Endothelial cell of umbilical vein (primary cell): ENCODE measurements around the gene CYP4F3. TPM values are rescaled to one million over a fixed set of nuclear protein-coding genes. Genes with fewer than 3 reads are reported as not detected.

Source experiments
- BruUV-seq: library from RNA; stranded (reverse); fragments of 400-500 nt; replicated peaks from 2 replicates; lab custom pipeline; 2021; lab: Mats Ljungman, UMichigan
- CTCF ChIA-PET: fragments of 300-600, 350-600 bp; sonication (Branson Sonifier 250); formaldehyde crosslinking; loops from one replicate; lab custom pipeline; 2021; ENCODE audit warnings: antibody characterized with exemption, inconsistent platforms; lab: Charles Lee
- POLR2A ChIA-PET: fragments of 300-600, 350-600 bp; sonication (Branson Sonifier 250); formaldehyde crosslinking; loops from one replicate; lab custom pipeline; 2021; ENCODE audit warnings: antibody characterized with exemption, inconsistent platforms; lab: Charles Lee
- DNase-seq: peaks from one replicate; pipeline ENCODE4 v3.0.0-alpha.2; 2011; ENCODE audit warnings: low read depth, low spot score
- FAIRE-seq: peaks from 2 replicates; lab custom pipeline; 2011; peaks lifted over from hg19 to GRCh38; lab: Jason Lieb, UNC
- H2AFZ ChIP-seq: 2 replicates; pipeline ENCODE4 v1.6.0; 2012; ENCODE audit warnings: low read depth, low read length, control low read depth, inconsistent platforms
- H3K27ac ChIP-seq: 2 replicates; pipeline ENCODE4 v1.5.1; 2011; ENCODE audit warnings: low read depth, mild to moderate bottlenecking, control low read depth, low read length, moderate library complexity; ENCODE audit not compliant: insufficient read depth
- H3K27me3 ChIP-seq, 2 experiments: 2 replicates each; pipeline versions ENCODE4 v1.6.0 to v1.6.1; 2011; ENCODE audit warnings: low read length in 2 of 2, mixed read lengths in 1 of 2; ENCODE audit not compliant: control insufficient read depth in 2 of 2, insufficient read depth in 2 of 2
- H3K36me3 ChIP-seq, 2 experiments: 2 replicates in 1 of 2; 3 replicates in 1 of 2; pipeline ENCODE4 v1.5.1; 2011; ENCODE audit warnings: low read length in 2 of 2, mild to moderate bottlenecking in 1 of 2, moderate library complexity in 1 of 2; ENCODE audit not compliant: control insufficient read depth in 2 of 2, insufficient read depth in 2 of 2; ENCODE audit errors: extremely low read depth in 1 of 2
- H3K4me1 ChIP-seq: 3 replicates; pipeline ENCODE4 v1.5.1; 2011; ENCODE audit warnings: mild to moderate bottlenecking, low read length; ENCODE audit not compliant: control insufficient read depth, insufficient read depth; ENCODE audit errors: extremely low read depth
- H3K4me2 ChIP-seq: 2 replicates; pipeline ENCODE4 v1.6.1; 2011; ENCODE audit warnings: low read length, control low read depth, mixed read lengths; ENCODE audit not compliant: insufficient read depth
- H3K4me3 ChIP-seq, 3 experiments: fragments of 200-600 bp in 1 of 3; sonication (generic), shearing (Covaris generic) in 1 of 3; replicated peaks in 1 of 3; 2 replicates each; pipeline ENCODE4 v1.5.1; 2011 to 2016; ENCODE audit warnings: control low read depth in 3 of 3, low read length in 3 of 3, mild to moderate bottlenecking in 2 of 3, inconsistent platforms in 1 of 3, low read depth in 1 of 3, moderate library complexity in 1 of 3; ENCODE audit not compliant: insufficient read depth in 1 of 3
- H3K79me2 ChIP-seq: 2 replicates; pipeline ENCODE4 v1.6.0; 2012; ENCODE audit warnings: low read length, inconsistent platforms; ENCODE audit not compliant: control insufficient read depth, insufficient read depth
- H3K9ac ChIP-seq: replicated peaks from 2 replicates; pipeline ENCODE3; 2011; ENCODE audit warnings: low read length, control low read depth; ENCODE audit not compliant: insufficient read depth; ENCODE audit errors: extremely low read depth
- H3K9me1 ChIP-seq: replicated peaks from 3 replicates; pipeline ENCODE4 v1.6.0; 2011; ENCODE audit warnings: mild to moderate bottlenecking, low read length; ENCODE audit not compliant: control insufficient read depth, insufficient read depth; ENCODE audit errors: extremely low read depth
- H3K9me3 ChIP-seq: replicated peaks from 2 replicates; pipeline ENCODE4 v1.5.1; 2012; ENCODE audit warnings: low read length, inconsistent platforms; ENCODE audit not compliant: control insufficient read depth, insufficient read depth
- H4K20me1 ChIP-seq: replicated peaks from 2 replicates; pipeline ENCODE3; 2011; ENCODE audit warnings: mild to moderate bottlenecking, low read length; ENCODE audit not compliant: control insufficient read depth, insufficient read depth; ENCODE audit errors: extremely low read depth
- CTCF ChIP-seq, 2 donors: IDR thresholded peaks; 1 replicate in 1 of 2; 2 replicates in 1 of 2; pipeline ENCODE4 v1.5.1; 2011; ENCODE audit warnings: low read length in 2 of 2, mild to moderate bottlenecking in 2 of 2, moderate library complexity in 2 of 2, control low read depth in 1 of 2, inconsistent platforms in 1 of 2, low read depth in 1 of 2; ENCODE audit not compliant: insufficient read depth in 1 of 2; ENCODE audit errors: extremely low read depth in 1 of 2
- EZH2 ChIP-seq: IDR thresholded peaks from 2 replicates; pipeline ENCODE4 v1.6.1; 2012; ENCODE audit warnings: borderline replicate concordance, low read depth, mild to moderate bottlenecking, moderate library complexity, low read length, inconsistent platforms; ENCODE audit not compliant: severe bottlenecking
- FOS ChIP-seq: IDR thresholded peaks from 2 replicates; pipeline ENCODE4 v1.6.1; 2011; ENCODE audit warnings: mild to moderate bottlenecking, low read length, moderate library complexity, borderline replicate concordance; ENCODE audit not compliant: insufficient read depth
- GATA2 ChIP-seq: IDR thresholded peaks from 2 replicates; pipeline ENCODE4 v1.7.0; 2011; ENCODE audit warnings: low read depth, mild to moderate bottlenecking, moderate library complexity, mixed read lengths, low read length; ENCODE audit not compliant: insufficient read length, insufficient read depth
- JUN ChIP-seq: IDR thresholded peaks from 2 replicates; pipeline ENCODE4 v1.6.1; 2011; ENCODE audit warnings: borderline replicate concordance, low read depth; ENCODE audit not compliant: insufficient read length, insufficient read depth
- MAX ChIP-seq: IDR thresholded peaks from 2 replicates; pipeline ENCODE4 v1.6.1; 2011; ENCODE audit not compliant: insufficient read depth, insufficient read length
- MYC ChIP-seq: IDR thresholded peaks from one replicate; pipeline ENCODE4 v1.6.1; 2011; ENCODE audit warnings: mild to moderate bottlenecking, low read depth, low read length
- POLR2A ChIP-seq: IDR thresholded peaks from 2 replicates; pipeline ENCODE4 v1.6.1; 2012; ENCODE audit warnings: low read depth, mild to moderate bottlenecking, control low read depth, low read length
- POLR2AphosphoS5 ChIP-seq: IDR thresholded peaks from 2 replicates; pipeline ENCODE4 v1.6.1; 2012; ENCODE audit warnings: low read depth, mild to moderate bottlenecking, control low read depth, low read length, moderate library complexity; ENCODE audit not compliant: insufficient read depth
- dilution Hi-C: fragments of 300-500 bp; cut with MboI; formaldehyde crosslinking; loops from one replicate; pipeline ENCODE4 v1.15.0; 2019; ENCODE audit warnings: low sequenced_read_pairs; ENCODE audit not compliant: extremely low pct_ligation_motif_present
- intact Hi-C: fragments of 100-400 bp; cut with micrococcal nuclease; formaldehyde crosslinking; loops from one replicate; pipeline ENCODE4 v1.10.0; 2022
- polyA plus RNA-seq, 4 experiments: library from polyadenylated mRNA; depleted of rRNA in 3 of 4; stranded (reverse) in 3 of 4; unstranded in 1 of 4; fragments of >200 nt; gene quantifications; 2 replicates each; pipeline versions ENCODE4 v1.2.1 to v1.2.3, GENCODE V29; 2011 to 2012; ENCODE audit warnings: missing spikeins in 1 of 4
- total RNA-seq: library from RNA; stranded (reverse); gene quantifications from 2 replicates; pipeline ENCODE4 v1.2.3, GENCODE V29; 2021

CYP4F3 gene
- total and polyA plus RNA-seq, 2 donors (not counting 3 experiments of a cell fraction or from before 2014, with no cell fraction given) = not detected

GRCh38 chr19:15641901-15642491 is 1.3 kb downstream of the CYP4F3 start:
- no peaks in the 10 kb centered on the region for H3K9me1 ChIP-seq
- no peaks in the 10 kb centered on the region for H3K36me3 ChIP-seq
- no peaks in the 10 kb centered on the region for H3K4me1 ChIP-seq
- no peaks in the 10 kb centered on the region for H3K9me3 ChIP-seq
- CTCF ChIA-PET = no interaction called here
- intact Hi-C loops (no loop called here), dilution Hi-C loops (no loop called here)
- no peaks in the 10 kb centered on the region for H4K20me1 ChIP-seq
- no peak overlapping the region for H3K9ac ChIP-seq
- no peak overlapping the region for H3K4me2 ChIP-seq
- no peak overlapping the region for H2AFZ ChIP-seq
- no peak overlapping the region for H3K4me3 ChIP-seq
- DNase-seq (no peak), FAIRE-seq (no peak)
- H3K27me3 ChIP-seq = no peaks in the 10 kb centered on the region
- no peak for TF ChIP-seq POLR2A
- TF ChIP-seq FOS = no peak
- TF ChIP-seq MAX = no peak
- no peak for TF ChIP-seq EZH2
- TF ChIP-seq POLR2AphosphoS5 = no peak
- no peak for TF ChIP-seq CTCF (IDR thresholded peaks at IDR 0.05; ENCODE audit: extremely low read depth in 1 of 2, insufficient read depth in 1 of 2, low read depth in 1 of 2, low read length in 2 of 2)
- TF ChIP-seq JUN = no peak
- no peak for TF ChIP-seq MYC
- no peak for TF ChIP-seq GATA2
- no peaks in the 10 kb centered on the region for H3K79me2 ChIP-seq
- H3K27ac ChIP-seq = no peak overlapping the region
- POLR2A ChIA-PET = no interaction called here
- no TSS peak for BruUV-seq
